PFSK-1 (cell line): ENCODE results near the gene TGM6.

ENCODE experiments used
- POLR2AphosphoS5 ChIP-seq: IDR thresholded peaks from 2 replicates; pipeline ENCODE4 v1.6.1; 2012; ENCODE audit warnings: low read depth, mild to moderate bottlenecking, control low read depth, low read length, moderate library complexity
- SIN3A ChIP-seq: IDR thresholded peaks from 2 replicates; pipeline ENCODE4 v1.6.1; 2012; ENCODE audit warnings: mild to moderate bottlenecking, low read length, moderate library complexity, borderline replicate concordance; ENCODE audit not compliant: insufficient read depth
- TAF1 ChIP-seq: IDR thresholded peaks from 2 replicates; pipeline ENCODE4 v1.6.1; 2012; ENCODE audit warnings: low read length, control low read depth, borderline replicate concordance; ENCODE audit not compliant: insufficient read depth
- TF ChIP-seq, protein P1 (sequence below), 2 experiments: IDR thresholded peaks; 2 replicates each; pipeline versions ENCODE4 v1.6.1 to v1.8.0; 2011 to 2012; ENCODE audit warnings: low read depth in 2 of 2, low read length in 2 of 2, control low read depth in 1 of 2, inconsistent platforms in 1 of 2, mild to moderate bottlenecking in 1 of 2, moderate library complexity in 1 of 2; ENCODE audit not compliant: insufficient read depth in 1 of 2

DNA sequence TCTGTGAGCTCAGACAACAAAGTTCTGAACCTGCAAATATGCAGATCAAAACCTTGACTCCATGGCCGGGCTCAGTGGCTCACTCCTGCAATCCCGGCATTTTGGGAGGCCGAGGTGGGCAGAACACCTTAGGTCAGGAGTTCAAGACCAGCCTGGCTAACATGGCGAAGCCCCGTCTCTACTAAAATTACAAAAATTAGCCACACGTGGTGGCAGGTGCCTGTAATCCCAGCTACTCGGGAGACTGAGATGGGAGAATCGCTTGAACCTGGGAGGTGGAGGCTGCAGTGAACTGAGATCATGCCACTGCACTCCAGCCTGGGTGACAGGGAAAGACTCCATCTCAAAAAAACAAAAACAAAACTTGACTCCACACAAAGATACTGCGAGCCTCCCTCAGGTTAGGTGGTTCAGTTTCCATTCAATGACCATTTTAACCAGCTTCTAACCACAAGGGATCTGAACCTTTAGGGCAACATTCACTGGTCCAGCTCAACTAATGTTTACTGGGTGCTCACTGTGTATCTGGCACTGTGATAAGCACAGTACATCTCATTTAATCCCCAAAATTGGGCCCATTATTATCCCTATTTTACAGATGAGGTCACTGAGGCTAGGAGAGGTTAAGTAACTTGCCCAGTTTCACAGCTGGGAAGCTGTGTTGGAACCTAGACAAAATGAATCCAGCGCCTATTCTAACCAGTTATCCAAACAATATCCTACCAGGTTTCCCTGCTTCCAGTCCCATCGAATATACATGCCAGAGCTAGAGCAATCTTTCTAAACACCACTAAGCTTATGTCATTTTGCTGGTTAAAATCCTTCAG is 88.1 kb downstream of the TGM6 start:
- no peak for TF ChIP-seq TAF1
- no peak for TF ChIP-seq POLR2AphosphoS5
- TF ChIP-seq SIN3A = no peak
- TF ChIP-seq, protein P1, sequence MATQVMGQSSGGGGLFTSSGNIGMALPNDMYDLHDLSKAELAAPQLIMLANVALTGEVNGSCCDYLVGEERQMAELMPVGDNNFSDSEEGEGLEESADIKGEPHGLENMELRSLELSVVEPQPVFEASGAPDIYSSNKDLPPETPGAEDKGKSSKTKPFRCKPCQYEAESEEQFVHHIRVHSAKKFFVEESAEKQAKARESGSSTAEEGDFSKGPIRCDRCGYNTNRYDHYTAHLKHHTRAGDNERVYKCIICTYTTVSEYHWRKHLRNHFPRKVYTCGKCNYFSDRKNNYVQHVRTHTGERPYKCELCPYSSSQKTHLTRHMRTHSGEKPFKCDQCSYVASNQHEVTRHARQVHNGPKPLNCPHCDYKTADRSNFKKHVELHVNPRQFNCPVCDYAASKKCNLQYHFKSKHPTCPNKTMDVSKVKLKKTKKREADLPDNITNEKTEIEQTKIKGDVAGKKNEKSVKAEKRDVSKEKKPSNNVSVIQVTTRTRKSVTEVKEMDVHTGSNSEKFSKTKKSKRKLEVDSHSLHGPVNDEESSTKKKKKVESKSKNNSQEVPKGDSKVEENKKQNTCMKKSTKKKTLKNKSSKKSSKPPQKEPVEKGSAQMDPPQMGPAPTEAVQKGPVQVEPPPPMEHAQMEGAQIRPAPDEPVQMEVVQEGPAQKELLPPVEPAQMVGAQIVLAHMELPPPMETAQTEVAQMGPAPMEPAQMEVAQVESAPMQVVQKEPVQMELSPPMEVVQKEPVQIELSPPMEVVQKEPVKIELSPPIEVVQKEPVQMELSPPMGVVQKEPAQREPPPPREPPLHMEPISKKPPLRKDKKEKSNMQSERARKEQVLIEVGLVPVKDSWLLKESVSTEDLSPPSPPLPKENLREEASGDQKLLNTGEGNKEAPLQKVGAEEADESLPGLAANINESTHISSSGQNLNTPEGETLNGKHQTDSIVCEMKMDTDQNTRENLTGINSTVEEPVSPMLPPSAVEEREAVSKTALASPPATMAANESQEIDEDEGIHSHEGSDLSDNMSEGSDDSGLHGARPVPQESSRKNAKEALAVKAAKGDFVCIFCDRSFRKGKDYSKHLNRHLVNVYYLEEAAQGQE (IDR thresholded peaks at IDR 0.05; ENCODE audit: insufficient read depth in 1 of 2, low read depth in 2 of 2, low read length in 2 of 2) = no peak
